GM23338 (cell line): ENCODE data around the gene TMEM239. TPM values are rescaled to one million over a fixed set of nuclear protein-coding genes. Genes with fewer than 3 reads are reported as not detected.

ENCODE experiments used
- ATAC-seq: fragments of 200-7000 bp; cut with Tn5 transposase; 3 replicates; pipeline ENCODE4 v1.9.1; 2020
- DNase-seq: peaks from one replicate; pipeline ENCODE4 v3.0.0-alpha.2; 2015; ENCODE audit warnings: low spot score
- H2AFZ ChIP-seq: fragments of 200-600 bp; sonication (generic); 2 replicates; pipeline ENCODE4 v1.8.0; 2016; ENCODE audit warnings: antibody characterized with exemption, mild to moderate bottlenecking, moderate library complexity
- H3F3A ChIP-seq: fragments of 200-600 bp; sonication (generic); replicated peaks from 2 replicates; pipeline ENCODE4 v1.8.0; 2017; ENCODE audit warnings: antibody characterized with exemption, mixed run types, low read depth
- H3K27ac ChIP-seq: fragments of 200-600 bp; sonication (generic); 2 replicates; pipeline ENCODE4 v1.6.1; 2016; ENCODE audit warnings: low read depth
- H3K27me3 ChIP-seq: fragments of 200-600 bp; sonication (generic); 2 replicates; pipeline ENCODE4 v1.8.0; 2016; ENCODE audit warnings: mild to moderate bottlenecking, mixed run types, moderate library complexity; ENCODE audit not compliant: insufficient read depth
- H3K36me3 ChIP-seq: fragments of 200-600 bp; sonication (generic); 2 replicates; pipeline ENCODE4 v1.8.0; 2016; ENCODE audit warnings: mild to moderate bottlenecking; ENCODE audit not compliant: insufficient read depth
- H3K4me1 ChIP-seq: fragments of 200-600 bp; sonication (generic); 2 replicates; pipeline ENCODE4 v1.8.0; 2016; ENCODE audit warnings: mild to moderate bottlenecking, moderate library complexity; ENCODE audit not compliant: insufficient read depth
- H3K4me2 ChIP-seq: fragments of 200-600 bp; sonication (generic); 2 replicates; pipeline ENCODE4 v1.7.1; 2017; ENCODE audit warnings: mixed run types
- H3K4me3 ChIP-seq: fragments of 200-600 bp; sonication (generic); 2 replicates; pipeline ENCODE4 v1.6.1; 2016; ENCODE audit warnings: mixed run types
- H3K79me2 ChIP-seq: fragments of 200-600 bp; sonication (generic); replicated peaks from 2 replicates; pipeline ENCODE4 v1.8.0; 2017; ENCODE audit warnings: mild to moderate bottlenecking; ENCODE audit not compliant: insufficient read depth
- H3K9me2 ChIP-seq: fragments of 200-600 bp; sonication (generic); 2 replicates; pipeline ENCODE4 v1.8.0; 2017; ENCODE audit not compliant: insufficient read depth
- H4K20me1 ChIP-seq: fragments of 200-600 bp; sonication (generic); replicated peaks from 2 replicates; pipeline ENCODE4 v1.8.0; 2017; ENCODE audit warnings: mild to moderate bottlenecking; ENCODE audit not compliant: insufficient read depth
- H3K27ac Mint-ChIP-seq: 2 replicates; pipeline ENCODE4 v1.8.0; 2020; ENCODE audit warnings: inconsistent platforms, mild to moderate bottlenecking, moderate library complexity, mixed read lengths
- H3K27me3 Mint-ChIP-seq: 3 replicates; pipeline ENCODE4 v1.8.0; 2022; ENCODE audit warnings: low read depth, mild to moderate bottlenecking, moderate library complexity, mixed read lengths, inconsistent platforms; ENCODE audit not compliant: insufficient read depth, poor library complexity
- H3K36me3 Mint-ChIP-seq: 3 replicates; pipeline ENCODE4 v1.8.0; 2021; ENCODE audit warnings: low read depth, mild to moderate bottlenecking, inconsistent platforms, moderate library complexity, mixed read lengths
- H3K4me1 Mint-ChIP-seq: 3 replicates; pipeline ENCODE4 v1.8.0; 2020; ENCODE audit warnings: mild to moderate bottlenecking, inconsistent platforms, mixed read lengths
- H3K4me3 Mint-ChIP-seq: 3 replicates; pipeline ENCODE4 v1.8.0; 2021; ENCODE audit warnings: moderate library complexity, mild to moderate bottlenecking, inconsistent platforms, mixed read lengths
- H3K9me3 Mint-ChIP-seq: 3 replicates; pipeline ENCODE4 v1.8.0; 2020; ENCODE audit warnings: moderate library complexity, mild to moderate bottlenecking, inconsistent platforms, mixed read lengths
- CREB1 ChIP-seq: fragments of 250-450 bp; sonication (Bioruptor Pico); IDR thresholded peaks from 2 replicates; pipeline ENCODE4 v1.5.0; 2020; ENCODE audit warnings: low read depth, mild to moderate bottlenecking, moderate library complexity
- EZH2 ChIP-seq: fragments of 200-600 bp; sonication (generic); IDR thresholded peaks from one replicate; pipeline ENCODE4 v1.8.0; 2017; ENCODE audit warnings: antibody characterized with exemption, mild to moderate bottlenecking, low read depth; ENCODE audit not compliant: unreplicated experiment
- JUNB ChIP-seq: IDR thresholded peaks from one replicate; pipeline ENCODE4 v1.6.1; 2016; ENCODE audit warnings: antibody characterized with exemption; ENCODE audit not compliant: unreplicated experiment
- REST ChIP-seq: IDR thresholded peaks from one replicate; pipeline ENCODE4 v1.6.1; 2018; ENCODE audit warnings: antibody characterized with exemption; ENCODE audit not compliant: unreplicated experiment
- polyA plus RNA-seq: library from polyadenylated mRNA; unstranded; fragments of >200 nt; fragmentation: Nextera tagmentation; extraction: Ambion mirVana; gene quantifications from 2 replicates; pipeline ENCODE4 v1.2.1, GENCODE V29; 2016
- total RNA-seq: library from RNA; depleted of rRNA; stranded (reverse); fragments of >200 nt; shearing (Covaris generic); gene quantifications from 2 replicates; pipeline ENCODE4 v1.2.3, GENCODE V29; 2014

Gene TMEM239
- total and polyA plus RNA-seq, 2 experiments from 2014 or later: not detected

- Histone ChIP-seq H3K4me2 (peak overlapping the region; percentile 98), H3F3A (0 out of 2 replicates have a peak, but pooled peaks cover 4% of the 10 kb centered on the region), H3K27ac (no peak overlapping the region), H3K36me3 (no peaks in the 10 kb centered on the region), H4K20me1 (peaks cover 3% of the 10 kb centered on the region; the same call in 1 of the 2 replicates), H2AFZ (peak overlapping the region; percentile 95), H3K4me3 (peak overlapping the region; percentile 79), H3K4me1 (peaks cover 37% of the 10 kb centered on the region), H3K79me2 (no peaks in the 10 kb centered on the region), H3K27me3 (peaks cover 74% of the 10 kb centered on the region), H3K9me2 (no peaks in the 10 kb centered on the region)
- ATAC-seq (no peak), DNase-seq (no peak)
- Mint-ChIP-seq H3K36me3 (peaks cover 23% of the 10 kb centered on the region), H3K27me3 (peaks cover 65% of the 10 kb centered on the region), H3K9me3 (no peaks in the 10 kb centered on the region), H3K4me1 (peaks cover 40% of the 10 kb centered on the region), H3K27ac (no peak overlapping the region), H3K4me3 (peak overlapping the region; percentile 79)
- TF ChIP-seq EZH2 (peak; percentile 71), JUNB (no peak)
Observed at GRCh38 chr20:2801286-2801728, 14.9 kb upstream of the TMEM239 start.

- H4K20me1 ChIP-seq: peaks cover 3% of the 10 kb centered on the region; the same call in 1 of the 2 replicates
- ATAC-seq: no peak
- H3K27ac Mint-ChIP-seq: no peak overlapping the region
- peak; percentile 85 for TF ChIP-seq EZH2
- no peak for TF ChIP-seq CREB1 (CRISPR knock-in tag)
- TF ChIP-seq JUNB: no peak
- H3K9me3 Mint-ChIP-seq: no peaks in the 10 kb centered on the region; the same call in 2 of the 3 replicates
- H3K27ac ChIP-seq: no peak overlapping the region
- H3K4me3 ChIP-seq: peak overlapping the region; percentile 51; the same call in 1 of the 2 replicates
- 0 out of 2 replicates have a peak, but pooled peaks cover 4% of the 10 kb centered on the region for H3F3A ChIP-seq
- no peaks in the 10 kb centered on the region; the same call in none of the 3 replicates for H3K36me3 Mint-ChIP-seq
- peaks cover 35% of the 10 kb centered on the region for H3K4me1 ChIP-seq
- H3K4me3 Mint-ChIP-seq: peak overlapping the region; percentile 54
- no peaks in the 10 kb centered on the region for H3K36me3 ChIP-seq
- no peaks in the 10 kb centered on the region for H3K79me2 ChIP-seq
- DNase-seq: no peak
- H2AFZ ChIP-seq: peak overlapping the region; percentile 83; the same call in 1 of the 2 replicates
- peaks cover 35% of the 10 kb centered on the region for H3K4me1 Mint-ChIP-seq
- H3K27me3 Mint-ChIP-seq: peaks cover 95% of the 10 kb centered on the region
- peaks cover 99% of the 10 kb centered on the region for H3K27me3 ChIP-seq
- H3K4me2 ChIP-seq: peak overlapping the region; percentile 73
- H3K9me2 ChIP-seq: no peaks in the 10 kb centered on the region
Observed at GRCh38 chr20:2804041-2804828, 11.9 kb upstream of the TMEM239 start.

- 0 out of 2 replicates have a peak, but pooled peaks cover 4% of the 10 kb centered on the region for H3F3A ChIP-seq
- H3K4me3 Mint-ChIP-seq: peak overlapping the region; percentile 61
- H3K4me1 Mint-ChIP-seq: peaks cover 26% of the 10 kb centered on the region
- peaks cover 99% of the 10 kb centered on the region for H3K27me3 ChIP-seq
- H3K9me3 Mint-ChIP-seq: no peaks in the 10 kb centered on the region; the same call in 2 of the 3 replicates
- H3K9me2 ChIP-seq: no peaks in the 10 kb centered on the region
- peak overlapping the region; percentile 51 for H3K4me3 ChIP-seq
- peak overlapping the region; percentile 83 for H2AFZ ChIP-seq
- no peaks in the 10 kb centered on the region for H3K79me2 ChIP-seq
- peak; percentile 88 for TF ChIP-seq EZH2
- TF ChIP-seq REST: no peak
- no peaks in the 10 kb centered on the region for H3K36me3 ChIP-seq
- peak; percentile 36 for ATAC-seq
- H3K36me3 Mint-ChIP-seq: no peaks in the 10 kb centered on the region; the same call in 1 of the 3 replicates
- no peak overlapping the region for H3K27ac ChIP-seq
- H3K27me3 Mint-ChIP-seq: peaks cover 93% of the 10 kb centered on the region
- peak overlapping the region; percentile 73 for H3K4me2 ChIP-seq
- no peak overlapping the region for H3K27ac Mint-ChIP-seq
- peaks cover 3% of the 10 kb centered on the region; the same call in 1 of the 2 replicates for H4K20me1 ChIP-seq
- DNase-seq: peak; percentile 71
- H3K4me1 ChIP-seq: peaks cover 28% of the 10 kb centered on the region
Observed at GRCh38 chr20:2804852-2805688, 11.1 kb upstream of the TMEM239 start.
